ENCODE data around the gene ZGRF1.

The ZGRF1 gene

DNA sequence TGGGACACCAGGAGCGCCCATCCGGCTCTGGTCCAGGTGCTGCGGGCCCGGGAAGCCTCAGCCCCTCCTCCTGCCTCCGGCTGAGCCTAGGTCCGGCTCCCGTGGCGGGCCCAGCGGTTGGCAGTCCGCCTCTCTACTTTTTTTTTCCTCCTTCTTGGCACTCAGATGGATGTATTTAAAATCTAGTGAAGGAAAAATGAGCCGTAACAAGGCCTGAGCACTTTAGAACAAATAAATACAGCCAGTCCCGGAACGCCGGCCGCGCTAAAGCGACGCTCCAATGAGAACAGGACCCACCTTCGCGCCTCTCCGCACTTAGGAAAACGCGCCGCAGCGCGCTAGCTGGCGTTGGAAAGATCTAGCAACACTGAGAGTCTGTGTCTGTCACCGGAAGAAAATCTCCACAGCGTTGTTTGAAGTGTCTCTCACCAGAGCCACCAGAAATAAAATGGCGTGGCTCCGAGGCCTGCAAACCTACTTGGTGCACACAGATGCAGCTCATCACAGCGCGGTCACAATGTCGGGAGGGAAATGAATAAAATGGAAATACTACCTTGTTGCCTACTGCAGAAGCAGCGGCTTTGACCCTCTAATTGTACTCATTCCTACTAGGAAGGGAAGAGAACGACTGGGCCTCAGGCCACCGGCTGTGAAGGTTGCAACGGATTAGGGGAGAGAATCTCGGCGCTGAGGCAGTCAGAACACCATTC, 125.5 kb downstream of the ZGRF1 start:
- H3K4me3 ChIP-seq (ENCODE audit: low read depth, low read length): peak overlapping the region; percentile 51; the same call in 1 of the 2 replicates
- TF ChIP-seq CTCF (IDR thresholded peaks at IDR 0.05; ENCODE audit: insufficient read depth, low read depth, low read length, missing control alignments): no peak
- DNase-seq (ENCODE audit: low read depth): no peak

GRCh38 chr4:112510291-112511092, 126.2 kb downstream of the ZGRF1 start:
- peak overlapping the region; percentile 51 for H3K4me3 ChIP-seq (ENCODE audit: low read depth, low read length)
- TF ChIP-seq CTCF (IDR thresholded peaks at IDR 0.05; ENCODE audit: insufficient read depth, low read depth, low read length, missing control alignments): no peak
- no peak for DNase-seq (ENCODE audit: low read depth)

DNA sequence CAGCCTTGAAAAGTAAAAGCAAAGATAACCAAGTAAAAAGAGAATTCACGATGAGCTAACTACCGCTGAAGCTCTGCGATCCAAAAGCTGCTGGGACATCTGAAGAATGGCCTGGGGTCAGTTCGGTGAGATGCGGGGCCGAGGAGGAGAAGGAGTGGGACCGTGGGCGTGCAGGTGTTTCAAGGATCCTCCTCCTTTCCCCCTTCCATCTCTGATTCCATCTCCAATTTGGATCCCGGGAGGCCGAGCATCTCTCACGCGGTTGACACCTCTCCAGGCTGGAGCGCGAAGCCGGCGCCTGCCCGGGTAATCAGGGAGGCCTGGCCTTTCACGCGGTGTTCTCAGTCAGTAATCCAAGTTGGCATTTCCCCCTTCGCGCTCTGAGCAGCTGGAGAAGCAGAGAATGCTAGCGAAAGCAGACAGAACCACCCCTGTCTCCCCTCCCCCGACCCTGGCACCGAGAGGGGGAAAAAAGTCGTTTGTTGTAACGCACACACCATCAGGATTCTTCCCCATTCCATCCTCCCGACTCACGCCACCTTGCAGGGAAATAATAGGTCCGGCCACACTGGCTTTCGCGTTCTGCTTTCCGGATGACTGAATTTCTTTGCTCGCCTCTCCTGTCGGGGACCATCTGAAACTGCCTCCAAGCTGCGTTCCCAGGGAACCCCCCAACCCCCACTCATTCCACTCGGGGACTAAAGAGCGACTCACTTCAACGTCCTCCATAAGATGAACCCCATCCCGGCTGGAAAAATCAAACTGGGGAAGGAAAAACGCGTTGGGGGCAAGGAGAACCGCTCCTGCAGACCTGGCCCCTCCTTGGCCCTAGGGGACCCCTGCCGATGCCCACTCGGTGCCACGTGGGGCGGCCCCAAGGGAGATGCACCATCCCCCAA, 127.2 kb downstream of the ZGRF1 start:
- peak overlapping the region; percentile 51 for H3K4me3 ChIP-seq (ENCODE audit: low read depth, low read length)
- DNase-seq (ENCODE audit: low read depth): no peak

GRCh38 chr4:112508356-112508755, 128.4 kb downstream of the ZGRF1 start:
- H3K4me3 ChIP-seq (ENCODE audit: low read depth, low read length): no peak overlapping the region
- DNase-seq (ENCODE audit: low read depth): no peak
- TF ChIP-seq CTCF (IDR thresholded peaks at IDR 0.05; ENCODE audit: insufficient read depth, low read depth, low read length, missing control alignments): no peak

More for the DNA sequence above, 127.2 kb downstream of the ZGRF1 start:
- no peak for TF ChIP-seq CTCF (IDR thresholded peaks at IDR 0.05; ENCODE audit: insufficient read depth, low read depth, low read length, missing control alignments)

DNA sequence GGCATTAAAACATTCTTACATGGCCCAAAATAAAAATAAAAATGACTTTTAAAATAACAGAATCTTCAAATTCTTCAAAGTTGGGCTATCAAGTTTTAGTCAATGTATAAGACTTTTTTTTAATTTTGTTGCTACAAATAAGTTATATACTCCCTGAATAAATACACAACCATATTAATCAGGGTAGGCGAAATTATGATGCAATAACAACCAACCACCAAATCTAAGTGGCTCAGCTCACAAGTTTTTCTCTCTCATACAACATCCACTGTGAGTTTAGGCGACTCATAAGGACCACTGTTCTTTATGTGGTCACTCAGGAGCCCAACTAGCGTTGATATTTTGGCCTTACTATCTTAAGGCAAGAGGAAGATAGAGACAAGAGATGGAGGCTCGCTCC, 131.9 kb downstream of the ZGRF1 start:
- no peak for DNase-seq (ENCODE audit: low read depth)
- no peak overlapping the region for H3K4me3 ChIP-seq (ENCODE audit: low read depth, low read length)
- TF ChIP-seq CTCF (IDR thresholded peaks at IDR 0.05; ENCODE audit: insufficient read depth, low read depth, low read length, missing control alignments): no peak

- DNase-seq (ENCODE audit: low read depth): no peak
- H3K4me3 ChIP-seq (ENCODE audit: low read depth, low read length): no peak overlapping the region
These were observed 133.8 kb downstream of the ZGRF1 start for GRCh38 chr4:112502871-112503270.

More at GRCh38 chr4:112502871-112503270, 133.8 kb downstream of the ZGRF1 start:
- no peak for TF ChIP-seq CTCF (IDR thresholded peaks at IDR 0.05; ENCODE audit: insufficient read depth, low read depth, low read length, missing control alignments)
